SW480 (cell line): Measurements from ENCODE around the gene METTL22.
"Not testable (repeated sequence)": the region's sequence is repeated elsewhere in the genome, so short reads cannot be mapped to it uniquely, and the experiment has no call there.

ENCODE experiments used
- DNase-seq: peaks from one replicate; pipeline ENCODE4 v3.0.0-alpha.2; 2016; ENCODE audit warnings: low spot score

Gene METTL22

GRCh38 chr16:8632675-8633182, 11.2 kb downstream of the METTL22 start:
- no peak for DNase-seq

- no peak for DNase-seq
Measured at GRCh38 chr16:8634991-8635736, 13.7 kb downstream of the METTL22 start.

- DNase-seq: no peak
Measured at GRCh38 chr16:8639694-8640093, 18.2 kb downstream of the METTL22 start.

GRCh38 chr16:8641671-8642070, 20.2 kb downstream of the METTL22 start:
- no peak for DNase-seq

GRCh38 chr16:8642146-8642545, 20.6 kb downstream of the METTL22 start:
- DNase-seq: no peak

- no peak for DNase-seq
Measured at GRCh38 chr16:8644211-8645140, 23.0 kb downstream of the METTL22 start.

- no peak for DNase-seq
Measured at GRCh38 chr16:8645141-8645521, 23.6 kb downstream of the METTL22 start.

GRCh38 chr16:8645831-8646230, 24.3 kb downstream of the METTL22 start:
- no peak for DNase-seq

GRCh38 chr16:8646326-8647053, 25.0 kb downstream of the METTL22 start:
- DNase-seq: no peak

- DNase-seq: no peak
Measured at GRCh38 chr16:8647721-8648318, 26.3 kb downstream of the METTL22 start.

GRCh38 chr16:8648877-8649276, 27.4 kb downstream of the METTL22 start:
- DNase-seq: no peak

- DNase-seq: no peak
Measured at GRCh38 chr16:8649829-8650554, 28.5 kb downstream of the METTL22 start.

GRCh38 chr16:8651958-8652357, 30.5 kb downstream of the METTL22 start:
- not testable (repeated sequence) for DNase-seq

- no peak for DNase-seq
Measured at GRCh38 chr16:8655184-8655717, 33.8 kb downstream of the METTL22 start.

- DNase-seq: no peak
Measured at GRCh38 chr16:8656376-8656775, 34.9 kb downstream of the METTL22 start.

GRCh38 chr16:8660841-8661301, 39.4 kb downstream of the METTL22 start:
- peak; percentile 52 for DNase-seq

- DNase-seq: no peak
Measured at GRCh38 chr16:8661703-8662102, 40.2 kb downstream of the METTL22 start.

- DNase-seq: no peak
Measured at GRCh38 chr16:8663192-8664089, 41.9 kb downstream of the METTL22 start.

GRCh38 chr16:8665529-8665928, 44.0 kb downstream of the METTL22 start:
- no peak for DNase-seq

- no peak for DNase-seq
Measured at GRCh38 chr16:8667492-8667891, 46.0 kb downstream of the METTL22 start.
